ENCODE results near the gene UBL4B.
"Not testable (repeated sequence)": the region's sequence is repeated elsewhere in the genome, so short reads cannot be mapped to it uniquely, and the experiment has no call there.

Gene UBL4B

DNA sequence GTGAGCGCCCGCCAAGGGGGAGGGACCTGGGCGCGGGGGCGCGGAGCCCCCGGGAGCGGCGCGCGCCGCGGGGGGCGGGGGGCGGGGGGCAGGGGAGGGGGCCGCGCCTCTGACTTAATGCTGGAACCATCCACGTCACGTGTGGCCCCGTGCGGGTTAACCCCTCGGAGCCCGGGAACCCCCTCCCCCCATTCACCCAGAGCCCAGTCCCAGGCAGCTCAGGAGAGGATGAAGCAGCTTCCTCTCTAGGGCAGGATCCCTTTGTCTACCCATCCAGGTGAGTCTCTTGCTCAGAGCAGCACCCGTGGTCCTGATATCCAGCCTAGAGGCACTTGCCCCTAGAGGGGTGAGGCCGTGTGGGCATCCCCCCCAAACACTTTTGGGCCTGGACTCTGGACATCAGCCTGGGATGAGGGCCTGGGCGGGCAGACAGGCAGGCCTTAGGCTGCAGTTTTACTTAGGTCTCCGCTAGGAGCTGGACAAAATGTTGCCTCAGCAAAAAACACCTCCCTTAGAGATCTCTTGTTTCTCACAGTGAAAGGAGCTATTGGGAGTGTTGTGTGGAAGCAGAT, 41.5 kb upstream of the UBL4B start, which contains the start of gene ALX3:
TSS of gene ALX3 (minus strand) at position 2 of the 572 bp plus-strand sequence. CDS start 60 bp downstream, outside the sequence.
- H3K4me3 ChIP-seq (ENCODE audit: low read depth, low read length), result no peak within 1 kb of the TSS
- H3K27me3 ChIP-seq (replicated peaks), result peaks cover 61% of the 10 kb centered on the region
- DNase-seq, result no peak

DNA sequence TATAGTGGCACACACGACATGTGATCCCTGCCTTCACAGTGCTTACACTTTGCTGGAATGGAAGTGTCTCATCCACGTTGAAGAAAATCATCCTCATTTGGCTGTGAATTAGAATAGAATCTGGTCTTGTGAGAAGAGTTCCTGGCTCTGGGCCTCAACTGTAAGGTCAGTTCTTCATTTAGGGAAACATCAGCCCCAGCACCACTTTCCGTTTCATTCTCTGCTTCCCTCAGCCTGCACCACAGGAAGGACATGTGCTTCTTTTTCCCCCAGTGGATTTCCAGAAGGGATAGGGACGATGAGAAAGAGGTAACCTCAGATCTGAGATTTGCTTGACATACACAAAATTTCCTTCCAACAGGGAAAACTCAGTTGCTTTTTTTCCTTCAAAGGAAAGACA, 38.1 kb upstream of the UBL4B start:
- H3K27me3 ChIP-seq (replicated peaks), result peaks cover 49% of the 10 kb centered on the region
- in situ Hi-C loops (cut with HindIII; ENCODE audit: low pct_ligation_motif_present, low sequenced_read_pairs), result no loop called here
- no peak overlapping the region for H3K27ac ChIP-seq
- TF ChIP-seq, protein P1, sequence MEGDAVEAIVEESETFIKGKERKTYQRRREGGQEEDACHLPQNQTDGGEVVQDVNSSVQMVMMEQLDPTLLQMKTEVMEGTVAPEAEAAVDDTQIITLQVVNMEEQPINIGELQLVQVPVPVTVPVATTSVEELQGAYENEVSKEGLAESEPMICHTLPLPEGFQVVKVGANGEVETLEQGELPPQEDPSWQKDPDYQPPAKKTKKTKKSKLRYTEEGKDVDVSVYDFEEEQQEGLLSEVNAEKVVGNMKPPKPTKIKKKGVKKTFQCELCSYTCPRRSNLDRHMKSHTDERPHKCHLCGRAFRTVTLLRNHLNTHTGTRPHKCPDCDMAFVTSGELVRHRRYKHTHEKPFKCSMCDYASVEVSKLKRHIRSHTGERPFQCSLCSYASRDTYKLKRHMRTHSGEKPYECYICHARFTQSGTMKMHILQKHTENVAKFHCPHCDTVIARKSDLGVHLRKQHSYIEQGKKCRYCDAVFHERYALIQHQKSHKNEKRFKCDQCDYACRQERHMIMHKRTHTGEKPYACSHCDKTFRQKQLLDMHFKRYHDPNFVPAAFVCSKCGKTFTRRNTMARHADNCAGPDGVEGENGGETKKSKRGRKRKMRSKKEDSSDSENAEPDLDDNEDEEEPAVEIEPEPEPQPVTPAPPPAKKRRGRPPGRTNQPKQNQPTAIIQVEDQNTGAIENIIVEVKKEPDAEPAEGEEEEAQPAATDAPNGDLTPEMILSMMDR (IDR thresholded peaks at IDR 0.05; ENCODE audit: low read depth, low read length, missing control alignments), result no peak
- no peak overlapping the region for H3K4me3 ChIP-seq (ENCODE audit: low read depth, low read length)
- DNase-seq, result no peak
- no peaks in the 10 kb centered on the region for H3K36me3 ChIP-seq (replicated peaks)

More for the DNA sequence above, 41.5 kb upstream of the UBL4B start, which contains the start of gene ALX3:
- TF ChIP-seq, protein P1 (IDR thresholded peaks at IDR 0.05; ENCODE audit: low read depth, low read length, missing control alignments), result no peak
- in situ Hi-C loops (cut with HindIII; ENCODE audit: low pct_ligation_motif_present, low sequenced_read_pairs), result no loop called here
- Histone ChIP-seq H3K27ac (no peak within 1 kb of the TSS), H3K36me3 (replicated peaks) (no peaks in the 10 kb centered on the region)

DNA sequence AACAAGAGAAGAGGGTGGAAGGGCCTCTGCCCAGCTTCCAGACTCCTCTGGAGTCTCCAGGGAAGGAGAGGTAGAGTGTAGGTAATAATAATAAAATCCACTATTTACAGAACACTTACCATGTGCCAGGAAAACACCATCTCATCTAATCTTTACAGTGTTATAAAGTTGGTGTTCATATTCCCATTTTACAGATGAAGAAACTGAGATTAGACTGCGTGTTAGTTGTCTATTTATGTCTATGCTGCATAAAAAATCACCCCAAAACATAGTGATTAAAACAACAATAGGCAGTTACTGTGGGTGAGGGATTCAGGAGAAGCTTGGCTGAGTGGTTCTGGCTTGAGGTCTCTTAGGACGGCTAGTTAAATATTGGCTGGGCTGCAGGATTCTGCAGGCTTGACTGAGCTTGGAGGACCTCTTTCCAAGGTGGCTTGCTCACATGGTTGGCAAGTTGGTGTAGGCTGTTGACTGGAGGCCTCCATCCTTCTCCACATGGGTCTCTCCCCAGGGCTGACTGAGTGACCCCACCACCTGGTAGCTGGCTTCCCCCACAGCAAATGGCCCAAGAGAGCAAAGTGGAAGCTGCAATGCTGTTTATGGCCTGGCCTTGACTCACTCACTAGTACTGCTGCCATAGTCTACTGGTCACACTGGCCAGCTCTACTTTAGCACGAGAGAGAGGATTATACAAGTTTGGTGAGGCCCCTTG, 35.3 kb upstream of the UBL4B start:
- in situ Hi-C loops (cut with HindIII; ENCODE audit: low pct_ligation_motif_present, low sequenced_read_pairs), result no loop called here
- TF ChIP-seq, protein P1 (IDR thresholded peaks at IDR 0.05; ENCODE audit: low read depth, low read length, missing control alignments), result no peak
- DNase-seq, result no peak
- Histone ChIP-seq H3K27me3 (replicated peaks) (peaks cover 24% of the 10 kb centered on the region), H3K36me3 (replicated peaks) (no peaks in the 10 kb centered on the region), H3K27ac (no peak overlapping the region), H3K4me3 (ENCODE audit: low read depth, low read length) (no peak overlapping the region)

DNA sequence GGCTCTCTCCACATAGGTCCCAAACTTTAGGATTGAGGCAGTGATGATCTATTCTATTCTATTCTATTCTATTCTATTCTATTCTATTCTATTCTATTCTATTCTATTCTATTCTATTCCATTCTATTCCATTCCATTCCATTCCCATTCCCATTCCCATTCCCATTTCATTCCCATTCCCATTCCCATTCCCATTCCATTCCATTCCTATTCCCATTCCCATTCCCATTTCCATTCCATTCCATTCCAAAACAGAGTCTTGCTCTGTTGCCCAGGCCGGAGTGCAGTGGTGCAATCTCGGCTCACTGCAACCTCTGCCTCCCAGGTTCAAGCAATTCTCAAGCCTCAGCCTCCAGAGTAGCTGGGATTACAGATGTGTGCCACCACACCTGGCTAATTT, 32.2 kb upstream of the UBL4B start:
- in situ Hi-C loops (cut with HindIII; ENCODE audit: low pct_ligation_motif_present, low sequenced_read_pairs); H3K27ac ChIP-seq; DNase-seq; H3K4me3 ChIP-seq (ENCODE audit: low read depth, low read length); H3K36me3 ChIP-seq (replicated peaks): not testable (repeated sequence)
- peaks cover 42% of the 10 kb centered on the region for H3K27me3 ChIP-seq (replicated peaks)

DNA sequence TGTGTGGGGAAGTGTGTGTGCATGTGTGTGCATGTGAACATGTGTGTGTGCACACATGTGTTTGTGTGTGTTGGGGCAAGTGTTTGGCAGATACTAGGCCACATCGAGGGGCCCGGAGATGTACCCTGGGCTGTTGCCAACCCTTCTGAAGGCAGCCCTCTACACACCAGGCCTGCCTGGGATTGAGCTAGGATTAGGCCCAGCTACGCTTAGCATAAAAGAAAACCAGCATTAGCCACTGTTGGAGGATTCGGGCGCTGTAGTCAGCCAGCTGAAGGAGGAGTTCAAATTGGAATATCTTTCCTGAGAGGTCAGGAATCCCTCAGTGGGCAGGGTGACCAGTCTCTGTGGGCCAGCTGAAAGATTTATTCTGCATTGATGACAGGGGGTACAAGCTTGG, 31.2 kb upstream of the UBL4B start:
- Histone ChIP-seq H3K27ac (no peak overlapping the region), H3K4me3 (ENCODE audit: low read depth, low read length) (no peak overlapping the region), H3K27me3 (replicated peaks) (peaks cover 49% of the 10 kb centered on the region), H3K36me3 (replicated peaks) (no peaks in the 10 kb centered on the region)
- TF ChIP-seq, protein P1 (IDR thresholded peaks at IDR 0.05; ENCODE audit: low read depth, low read length, missing control alignments), result no peak
- no peak for DNase-seq
- in situ Hi-C loops (cut with HindIII; ENCODE audit: low pct_ligation_motif_present, low sequenced_read_pairs), result no loop called here

DNA sequence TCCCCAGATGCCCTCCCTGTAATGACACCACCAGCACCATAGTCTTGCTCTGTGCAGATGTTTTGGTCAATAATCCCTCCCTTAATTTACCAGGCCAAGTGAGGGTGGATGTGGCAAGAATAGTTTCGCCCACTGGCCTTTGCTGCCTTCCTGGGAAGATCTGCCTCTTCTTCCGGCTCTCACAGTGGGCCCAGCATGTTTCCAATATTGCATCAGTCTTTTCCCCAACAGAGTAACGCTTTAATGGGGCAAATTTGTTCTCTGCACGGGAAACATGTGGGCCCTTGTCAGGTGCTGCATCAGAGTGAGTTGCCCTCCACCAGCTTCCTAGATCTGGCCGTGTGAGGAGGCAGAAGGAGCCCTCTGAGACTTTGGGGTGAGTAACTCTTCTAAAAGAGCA, 29.8 kb upstream of the UBL4B start:
- no peak overlapping the region for H3K27ac ChIP-seq
- in situ Hi-C loops (cut with HindIII; ENCODE audit: low pct_ligation_motif_present, low sequenced_read_pairs), result no loop called here
- TF ChIP-seq, protein P1 (IDR thresholded peaks at IDR 0.05; ENCODE audit: low read depth, low read length, missing control alignments), result no peak
- peaks cover 51% of the 10 kb centered on the region for H3K27me3 ChIP-seq (replicated peaks)
- no peak for DNase-seq
- H3K36me3 ChIP-seq (replicated peaks), result no peaks in the 10 kb centered on the region
- no peak overlapping the region for H3K4me3 ChIP-seq (ENCODE audit: low read depth, low read length)
